Parathyroid adenoma (tissue), 2 donors: ENCODE results near the gene SLCO2A1.

Experiments
- H2AFZ ChIP-seq: fragments of 300-600 bp; sonication (generic); one replicate; pipeline ENCODE4 v1.7.0; 2017; ENCODE audit warnings: antibody characterized with exemption, mild to moderate bottlenecking
- H3K27ac ChIP-seq: fragments of 300-600 bp; sonication (generic); one replicate; pipeline ENCODE4 v1.7.0; 2017
- H3K27me3 ChIP-seq: fragments of 300-600 bp; sonication (generic); one replicate; pipeline ENCODE4 v1.7.0; 2017; ENCODE audit warnings: low read length; ENCODE audit not compliant: control insufficient read depth, insufficient read depth
- H3K36me3 ChIP-seq: fragments of 300-600 bp; sonication (generic); one replicate; pipeline ENCODE4 v1.7.0; 2017; ENCODE audit warnings: low read length; ENCODE audit not compliant: control insufficient read depth, insufficient read depth
- H3K4me1 ChIP-seq: fragments of 300-600 bp; sonication (generic); one replicate; pipeline ENCODE4 v1.7.0; 2017; ENCODE audit warnings: control low read depth
- H3K4me2 ChIP-seq: fragments of 300-600 bp; sonication (generic); one replicate; pipeline ENCODE4 v1.7.0; 2017; ENCODE audit warnings: low read length
- H3K4me3 ChIP-seq: fragments of 300-600 bp; sonication (generic); one replicate; pipeline ENCODE4 v1.7.0; 2017; ENCODE audit warnings: low read depth, low read length
- H3K79me2 ChIP-seq: fragments of 300-600 bp; sonication (generic); one replicate; pipeline ENCODE4 v1.7.0; 2017; ENCODE audit warnings: control low read depth
- H3K9ac ChIP-seq: fragments of 300-600 bp; sonication (generic); one replicate; pipeline ENCODE4 v1.7.0; 2017; ENCODE audit warnings: mild to moderate bottlenecking
- H3K9me3 ChIP-seq: fragments of 300-600 bp; sonication (generic); one replicate; pipeline ENCODE4 v1.7.0; 2017; ENCODE audit warnings: low read length; ENCODE audit not compliant: control insufficient read depth
- CTCF ChIP-seq: fragments of 300-600 bp; sonication (generic); IDR thresholded peaks from one replicate; pipeline ENCODE4 v1.7.0; 2017; ENCODE audit warnings: antibody characterized with exemption, mild to moderate bottlenecking
- donor health status: primary hyperparathyroidism.

SLCO2A1 gene

GRCh38 chr3:133888726-133889340 is 140.9 kb downstream of the SLCO2A1 start:
- Histone ChIP-seq H3K9ac (no peak overlapping the region), H3K27ac (no peak overlapping the region), H3K4me2 (no peak overlapping the region), H3K79me2 (peaks cover 60% of the 10 kb centered on the region), H2AFZ (no peak overlapping the region), H3K36me3 (no peaks in the 10 kb centered on the region), H3K4me1 (peaks cover 10% of the 10 kb centered on the region), H3K4me3 (no peak overlapping the region), H3K27me3 (no peaks in the 10 kb centered on the region), H3K9me3 (no peaks in the 10 kb centered on the region)
- TF ChIP-seq CTCF: no peak

GRCh38 chr3:133887803-133888703 is 141.7 kb downstream of the SLCO2A1 start:
- no peak overlapping the region for H2AFZ ChIP-seq
- no peaks in the 10 kb centered on the region for H3K27me3 ChIP-seq
- no peaks in the 10 kb centered on the region for H3K9me3 ChIP-seq
- no peak overlapping the region for H3K27ac ChIP-seq
- H3K9ac ChIP-seq: no peak overlapping the region
- H3K36me3 ChIP-seq: no peaks in the 10 kb centered on the region
- H3K4me2 ChIP-seq: no peak overlapping the region
- H3K79me2 ChIP-seq: peaks cover 60% of the 10 kb centered on the region
- TF ChIP-seq CTCF: no peak
- H3K4me3 ChIP-seq: no peak overlapping the region
- peaks cover 7% of the 10 kb centered on the region for H3K4me1 ChIP-seq

- H3K4me2 ChIP-seq: no peak overlapping the region
These were observed 142.5 kb downstream of the SLCO2A1 start for GRCh38 chr3:133887074-133887802.

GRCh38 chr3:133886031-133886722 is 143.5 kb downstream of the SLCO2A1 start:
- H3K9ac ChIP-seq: no peak overlapping the region
- TF ChIP-seq CTCF: no peak
- peaks cover 60% of the 10 kb centered on the region for H3K79me2 ChIP-seq
- H3K4me1 ChIP-seq: no peaks in the 10 kb centered on the region
- no peak overlapping the region for H3K4me3 ChIP-seq
- no peak overlapping the region for H3K27ac ChIP-seq
- H3K36me3 ChIP-seq: no peaks in the 10 kb centered on the region
- H2AFZ ChIP-seq: no peak overlapping the region
- no peak overlapping the region for H3K4me2 ChIP-seq
- no peaks in the 10 kb centered on the region for H3K9me3 ChIP-seq
- H3K27me3 ChIP-seq: no peaks in the 10 kb centered on the region

More at GRCh38 chr3:133887074-133887802, 142.5 kb downstream of the SLCO2A1 start:
- no peak overlapping the region for H2AFZ ChIP-seq
- peaks cover 2% of the 10 kb centered on the region for H3K4me1 ChIP-seq
- no peak for TF ChIP-seq CTCF
- no peak overlapping the region for H3K4me3 ChIP-seq
- H3K27ac ChIP-seq: no peak overlapping the region
- no peaks in the 10 kb centered on the region for H3K9me3 ChIP-seq
- no peaks in the 10 kb centered on the region for H3K36me3 ChIP-seq
- H3K79me2 ChIP-seq: peaks cover 63% of the 10 kb centered on the region
- H3K9ac ChIP-seq: no peak overlapping the region
- H3K27me3 ChIP-seq: no peaks in the 10 kb centered on the region
